Measurements from ENCODE around the gene E2F4. TPM values are rescaled to one million over a fixed set of nuclear protein-coding genes. Genes with fewer than 3 reads are reported as not detected.
A peak's percentile ranks its signal among the peaks of the same experiment; 100 is the strongest.

Gene E2F4
- total and polyA plus RNA-seq, 2 experiments from 2014 or later: 67.0 to 135 TPM

GRCh38 chr16:67158637-67159600, 33.0 kb upstream of the E2F4 start:
- H4K20me1 ChIP-seq (replicated peaks; ENCODE audit: insufficient read depth): peaks cover 5% of the 10 kb centered on the region; the same call in 1 of the 2 replicates

GRCh38 chr16:67161595-67162058, 30.3 kb upstream of the E2F4 start:
- H3K27me3 ChIP-seq (ENCODE audit: insufficient read depth): peaks cover 100% of the 10 kb centered on the region
- no peaks in the 10 kb centered on the region; the same call in 2 of the 3 replicates for H3K36me3 Mint-ChIP-seq (ENCODE audit: low read depth)
- H3K4me2 ChIP-seq: peak overlapping the region; percentile 38; the same call in 1 of the 2 replicates
- H3K79me2 ChIP-seq (replicated peaks; ENCODE audit: insufficient read depth): no peaks in the 10 kb centered on the region
- peaks cover 31% of the 10 kb centered on the region for H3K4me1 Mint-ChIP-seq
- no peak overlapping the region for H2AFZ ChIP-seq
- peaks cover 4% of the 10 kb centered on the region; the same call in 2 of the 3 replicates for H3K9me3 Mint-ChIP-seq
- TF ChIP-seq EZH2phosphoT487 (IDR thresholded peaks at IDR 0.05; ENCODE audit: unreplicated experiment) (peak; percentile 79), CREB1 (CRISPR knock-in tag; IDR thresholded peaks at IDR 0.05; ENCODE audit: low read depth) (no peak), ZNF331 (CRISPR knock-in tag; IDR thresholded peaks at IDR 0.05; ENCODE audit: low read depth) (no peak), EZH2 (IDR thresholded peaks at IDR 0.05; ENCODE audit: low read depth, unreplicated experiment) (peak; percentile 76)
- H3K27ac ChIP-seq (ENCODE audit: low read depth): no peak overlapping the region
- H3K36me3 ChIP-seq (ENCODE audit: insufficient read depth): no peaks in the 10 kb centered on the region
- no peaks in the 10 kb centered on the region for H3K9me2 ChIP-seq (ENCODE audit: insufficient read depth)
- peaks cover 98% of the 10 kb centered on the region for H3K27me3 Mint-ChIP-seq (ENCODE audit: insufficient read depth, low read depth, poor library complexity)
- ATAC-seq (no peak), DNase-seq (ENCODE audit: low spot score) (no peak)
- no peaks in the 10 kb centered on the region; the same call in 1 of the 2 replicates for H4K20me1 ChIP-seq (replicated peaks; ENCODE audit: insufficient read depth)
- H3K4me3 ChIP-seq: peak overlapping the region; percentile 66
- no peak overlapping the region for H3K27ac Mint-ChIP-seq
- H3K4me3 Mint-ChIP-seq: peak overlapping the region; percentile 29; the same call in 1 of the 3 replicates
- peaks cover 27% of the 10 kb centered on the region; the same call in 1 of the 2 replicates for H3K4me1 ChIP-seq (ENCODE audit: insufficient read depth)
- H3F3A ChIP-seq (replicated peaks; ENCODE audit: low read depth): peaks cover 13% of the 10 kb centered on the region

More at GRCh38 chr16:67158637-67159600, 33.0 kb upstream of the E2F4 start:
- no peaks in the 10 kb centered on the region; the same call in 2 of the 3 replicates for H3K36me3 Mint-ChIP-seq (ENCODE audit: low read depth)
- TF ChIP-seq POLR2AphosphoS5 (IDR thresholded peaks at IDR 0.05; ENCODE audit: low read depth) (no peak), EZH2 (IDR thresholded peaks at IDR 0.05; ENCODE audit: low read depth, unreplicated experiment) (peak; percentile 55)
- H3K27me3 ChIP-seq (ENCODE audit: insufficient read depth): peaks cover 100% of the 10 kb centered on the region
- H3K4me3 Mint-ChIP-seq: peak overlapping the region; percentile 69
- H3K27ac Mint-ChIP-seq: no peak overlapping the region
- H3F3A ChIP-seq (replicated peaks; ENCODE audit: low read depth): peaks cover 13% of the 10 kb centered on the region
- no peaks in the 10 kb centered on the region for H3K79me2 ChIP-seq (replicated peaks; ENCODE audit: insufficient read depth)
- ATAC-seq: peak; percentile 1; the same call in 2 of the 3 replicates
- peak; percentile 62 for DNase-seq (ENCODE audit: low spot score)
- H3K4me1 ChIP-seq (ENCODE audit: insufficient read depth): peaks cover 27% of the 10 kb centered on the region; the same call in 1 of the 2 replicates
- H2AFZ ChIP-seq: peak overlapping the region; percentile 90
- peaks cover 98% of the 10 kb centered on the region for H3K27me3 Mint-ChIP-seq (ENCODE audit: insufficient read depth, low read depth, poor library complexity)
- no peaks in the 10 kb centered on the region for H3K36me3 ChIP-seq (ENCODE audit: insufficient read depth)
- no peak overlapping the region for H3K27ac ChIP-seq (ENCODE audit: low read depth)
- H3K4me2 ChIP-seq: peak overlapping the region; percentile 86
- H3K9me2 ChIP-seq (ENCODE audit: insufficient read depth): no peaks in the 10 kb centered on the region
- H3K9me3 Mint-ChIP-seq: peaks cover 4% of the 10 kb centered on the region; the same call in 2 of the 3 replicates
- peaks cover 19% of the 10 kb centered on the region for H3K4me1 Mint-ChIP-seq
- H3K4me3 ChIP-seq: peak overlapping the region; percentile 66

GRCh38 chr16:67162506-67163163, 29.3 kb upstream of the E2F4 start:
- Histone ChIP-seq H3K27ac (ENCODE audit: low read depth) (no peak overlapping the region), H3K27me3 (ENCODE audit: insufficient read depth) (peaks cover 100% of the 10 kb centered on the region), H3K9me2 (ENCODE audit: insufficient read depth) (no peaks in the 10 kb centered on the region), H3F3A (replicated peaks; ENCODE audit: low read depth) (peaks cover 13% of the 10 kb centered on the region), H3K36me3 (ENCODE audit: insufficient read depth) (no peaks in the 10 kb centered on the region), H3K4me2 (peak overlapping the region; percentile 78), H2AFZ (peak overlapping the region; percentile 69), H3K4me1 (ENCODE audit: insufficient read depth) (peaks cover 27% of the 10 kb centered on the region; the same call in 1 of the 2 replicates), H3K79me2 (replicated peaks; ENCODE audit: insufficient read depth) (no peaks in the 10 kb centered on the region), H4K20me1 (replicated peaks; ENCODE audit: insufficient read depth) (no peaks in the 10 kb centered on the region; the same call in 1 of the 2 replicates), H3K4me3 (peak overlapping the region; percentile 49)
- Mint-ChIP-seq H3K36me3 (ENCODE audit: low read depth) (no peaks in the 10 kb centered on the region; the same call in 2 of the 3 replicates), H3K27me3 (ENCODE audit: insufficient read depth, low read depth, poor library complexity) (peaks cover 98% of the 10 kb centered on the region), H3K4me1 (peaks cover 32% of the 10 kb centered on the region), H3K27ac (no peak overlapping the region), H3K4me3 (peak overlapping the region; percentile 23; the same call in 1 of the 3 replicates), H3K9me3 (peaks cover 4% of the 10 kb centered on the region; the same call in 2 of the 3 replicates)
- TF ChIP-seq EZH2 (IDR thresholded peaks at IDR 0.05; ENCODE audit: low read depth, unreplicated experiment) (peak; percentile 92), NANOG (IDR thresholded peaks at IDR 0.05; ENCODE audit: borderline replicate concordance) (no peak)
- DNase-seq (ENCODE audit: low spot score) (no peak), ATAC-seq (peak; percentile 1)
